Keratinocyte (primary cell): Measurements from ENCODE around the gene ZNF335. TPM values are rescaled to one million over a fixed set of nuclear protein-coding genes. Genes with fewer than 3 reads are reported as not detected.
A peak's percentile ranks its signal among the peaks of the same experiment; 100 is the strongest.

ENCODE experiments used
- DNase-seq: peaks from one replicate; pipeline ENCODE4 v3.0.0-alpha.2; 2011; ENCODE audit warnings: low read depth, missing footprints, low spot score
- FAIRE-seq: peaks from 2 replicates; lab custom pipeline; 2011; peaks lifted over from hg19 to GRCh38; lab: Jason Lieb, UNC
- H2AFZ ChIP-seq: 2 replicates; pipeline ENCODE4 v1.6.0; 2012; ENCODE audit warnings: low read length, control low read depth, inconsistent platforms; ENCODE audit not compliant: control insufficient read depth
- H3K27ac ChIP-seq: 2 replicates; pipeline ENCODE4 v1.5.1; 2011; ENCODE audit warnings: low read length; ENCODE audit not compliant: control insufficient read depth, insufficient read depth
- H3K27me3 ChIP-seq: 3 replicates; pipeline ENCODE4 v1.6.0; 2011; ENCODE audit warnings: low read length; ENCODE audit not compliant: control insufficient read depth, insufficient read depth; ENCODE audit errors: extremely low read depth
- H3K36me3 ChIP-seq, 2 experiments: 2 replicates in 1 of 2; 3 replicates in 1 of 2; pipeline ENCODE4 v1.5.1; 2011; ENCODE audit warnings: low read length in 2 of 2, mild to moderate bottlenecking in 1 of 2; ENCODE audit not compliant: control insufficient read depth in 2 of 2, insufficient read depth in 2 of 2; ENCODE audit errors: extremely low read depth in 1 of 2
- H3K4me1 ChIP-seq: 3 replicates; pipeline ENCODE4 v1.5.1; 2011; ENCODE audit warnings: low read length; ENCODE audit not compliant: control insufficient read depth, insufficient read depth; ENCODE audit errors: extremely low read depth
- H3K4me2 ChIP-seq: 3 replicates; pipeline ENCODE4 v1.6.0; 2011; ENCODE audit warnings: low read depth, low read length; ENCODE audit not compliant: control insufficient read depth, insufficient read depth; ENCODE audit errors: extremely low read depth
- H3K4me3 ChIP-seq, 3 experiments: fragments of 200-600 bp in 1 of 3; sonication (generic) in 1 of 3; 2 replicates in 2 of 3; 3 replicates in 1 of 3; pipeline ENCODE4 v1.5.1; 2011 to 2016; ENCODE audit warnings: low read length in 3 of 3, mild to moderate bottlenecking in 3 of 3, control low read depth in 2 of 3, inconsistent platforms in 1 of 3, low read depth in 1 of 3, mixed read lengths in 1 of 3, mixed run types in 1 of 3, moderate library complexity in 1 of 3; ENCODE audit not compliant: control insufficient read depth in 2 of 3, insufficient read depth in 2 of 3; ENCODE audit errors: extremely low read depth in 1 of 3
- H3K79me2 ChIP-seq: 2 replicates; pipeline ENCODE4 v1.6.0; 2012; ENCODE audit warnings: low read length; ENCODE audit not compliant: control insufficient read depth, insufficient read depth
- H3K9ac ChIP-seq: 3 replicates; pipeline ENCODE4 v1.6.0; 2011; ENCODE audit warnings: low read length; ENCODE audit not compliant: control insufficient read depth, insufficient read depth; ENCODE audit errors: extremely low read depth
- H3K9me1 ChIP-seq: 3 replicates; pipeline ENCODE4 v1.6.0; 2011; ENCODE audit warnings: low read length; ENCODE audit not compliant: control insufficient read depth, insufficient read depth; ENCODE audit errors: extremely low read depth
- H3K9me3 ChIP-seq: 2 replicates; pipeline ENCODE4 v1.5.1; 2012; ENCODE audit warnings: low read depth, low read length; ENCODE audit not compliant: control insufficient read depth
- H4K20me1 ChIP-seq: 3 replicates; pipeline ENCODE4 v1.6.0; 2011; ENCODE audit warnings: low read length; ENCODE audit not compliant: control insufficient read depth, insufficient read depth; ENCODE audit errors: extremely low read depth
- CTCF ChIP-seq, 3 experiments: IDR thresholded peaks in 1 of 3; conservative IDR thresholded peaks in 1 of 3; optimal IDR thresholded peaks in 1 of 3; 2 replicates in 2 of 3; 3 replicates in 1 of 3; pipeline versions ENCODE3 to v1.5.1; 2011; ENCODE audit warnings: low read length in 3 of 3, mild to moderate bottlenecking in 3 of 3, moderate library complexity in 2 of 3, control low read depth in 1 of 3, inconsistent platforms in 1 of 3; ENCODE audit not compliant: insufficient read depth in 2 of 3; ENCODE audit errors: extremely low read depth in 1 of 3
- EZH2 ChIP-seq: IDR thresholded peaks from one replicate; pipeline ENCODE4 v1.6.1; 2012; ENCODE audit warnings: inconsistent platforms, mild to moderate bottlenecking, low read length, moderate library complexity
- dilution Hi-C: fragments of 300-500 bp; cut with MboI; formaldehyde crosslinking; loops from one replicate; pipeline ENCODE4 v1.7.0; 2020; ENCODE audit warnings: low sequenced_read_pairs; ENCODE audit not compliant: extremely low pct_ligation_motif_present
- polyA plus RNA-seq, 5 experiments: library from polyadenylated mRNA; depleted of rRNA in 3 of 5; stranded (reverse) in 3 of 5; stranded (forward) in 1 of 5; unstranded in 1 of 5; fragments of >200 nt; gene quantifications; 1 replicate in 1 of 5; 2 replicates in 3 of 5; 3 replicates in 1 of 5; pipeline versions ENCODE4 v1.2.1 to v1.2.3, GENCODE V29; 2011 to 2012; ENCODE audit warnings: missing spikeins in 2 of 5, low read depth in 1 of 5, low replicate concordance in 1 of 5

ZNF335 gene
- polyA plus RNA-seq, 1 donor (not counting 4 experiments of a cell fraction or from before 2014, with no cell fraction given) = 5.8 TPM

DNA sequence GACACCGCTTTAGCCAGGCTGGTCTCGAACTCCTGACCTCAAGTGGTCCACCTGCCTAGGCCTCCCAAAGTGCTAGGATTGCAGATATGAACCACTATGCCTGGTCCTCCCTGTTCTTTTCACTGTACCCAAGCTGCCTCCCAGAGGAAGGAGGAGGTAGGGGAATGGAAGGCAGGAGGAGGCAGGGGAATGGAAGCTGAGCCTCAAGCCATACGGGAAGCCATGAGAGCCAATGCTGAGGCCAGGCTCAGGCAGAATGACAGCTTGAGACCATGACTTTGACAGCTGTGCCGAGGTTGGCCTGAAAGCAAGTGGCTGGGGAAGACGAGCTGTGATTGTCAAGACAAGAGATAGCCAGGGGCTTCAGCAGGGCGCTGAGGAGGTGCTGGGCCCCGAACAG lies 13.6 kb upstream of the ZNF335 start:
- FAIRE-seq = no peak
- H3K79me2 ChIP-seq = no peaks in the 10 kb centered on the region
- H3K27ac ChIP-seq = no peak overlapping the region
- H3K27me3 ChIP-seq = no peaks in the 10 kb centered on the region
- H3K9me3 ChIP-seq = no peaks in the 10 kb centered on the region
- TF ChIP-seq CTCF (optimal IDR thresholded peaks at IDR 0.05 in 1 of 3, IDR thresholded peaks at IDR 0.05 in 1 of 3, conservative IDR thresholded peaks at IDR 0.05 in 1 of 3; ENCODE audit: extremely low read depth in 1 of 3, insufficient read depth in 2 of 3, low read length in 3 of 3) (peak; percentile 9 to 59 (median 11)), EZH2 (no peak)
- no peak overlapping the region for H2AFZ ChIP-seq
- H3K4me2 ChIP-seq = no peak overlapping the region
- H3K36me3 ChIP-seq = no peaks in the 10 kb centered on the region
- dilution Hi-C loops = no loop called here
- no peaks in the 10 kb centered on the region for H3K9me1 ChIP-seq
- no peak overlapping the region for H3K9ac ChIP-seq
- no peaks in the 10 kb centered on the region for H4K20me1 ChIP-seq
- H3K4me3 ChIP-seq = no peak overlapping the region
- no peaks in the 10 kb centered on the region for H3K4me1 ChIP-seq
- DNase-seq = no peak

- no peaks in the 10 kb centered on the region for H3K79me2 ChIP-seq
- no peak overlapping the region for H3K4me3 ChIP-seq
- H3K36me3 ChIP-seq = no peaks in the 10 kb centered on the region
- H3K9me1 ChIP-seq = no peaks in the 10 kb centered on the region
- dilution Hi-C loops = no loop called here
- H2AFZ ChIP-seq = no peak overlapping the region
- no peaks in the 10 kb centered on the region for H3K4me1 ChIP-seq
- H4K20me1 ChIP-seq = no peaks in the 10 kb centered on the region
- no peaks in the 10 kb centered on the region for H3K27me3 ChIP-seq
- H3K4me2 ChIP-seq = no peak overlapping the region
- H3K9ac ChIP-seq = no peak overlapping the region
- H3K9me3 ChIP-seq = no peaks in the 10 kb centered on the region
- no peak for TF ChIP-seq CTCF (optimal IDR thresholded peaks at IDR 0.05 in 1 of 3, IDR thresholded peaks at IDR 0.05 in 1 of 3, conservative IDR thresholded peaks at IDR 0.05 in 1 of 3; ENCODE audit: extremely low read depth in 1 of 3, insufficient read depth in 2 of 3, low read length in 3 of 3)
- FAIRE-seq (no peak), DNase-seq (no peak)
- no peak overlapping the region for H3K27ac ChIP-seq
Measured at GRCh38 chr20:45983279-45983743, 11.3 kb upstream of the ZNF335 start.
